Prostate gland (tissue), 2 donors: ENCODE measurements around the gene CEP85. TPM values are rescaled to one million over a fixed set of nuclear protein-coding genes. Genes with fewer than 3 reads are reported as not detected.

Experiments used
- DNase-seq: peaks from one replicate; pipeline ENCODE4 v3.0.0-alpha.2; 2019; ENCODE audit warnings: low spot score
- H3K27ac ChIP-seq, 2 donors: fragments of 200-600 bp; sonication (generic); 2 replicates each; pipeline ENCODE4 v1.5.1; 2017 to 2019
- H3K27me3 ChIP-seq: fragments of 200-600 bp; sonication (generic); replicated peaks from 2 replicates; pipeline ENCODE4 v1.5.1; 2019; ENCODE audit not compliant: insufficient read depth
- H3K36me3 ChIP-seq, 2 donors: fragments of 200-600 bp; sonication (generic); 1 replicate in 1 of 2; 2 replicates in 1 of 2; pipeline versions ENCODE4 v1.5.1 to v1.8.1; 2017 to 2019
- H3K4me1 ChIP-seq: fragments of 200-600 bp; sonication (generic); replicated peaks from 2 replicates; pipeline ENCODE4 v1.5.1; 2019
- H3K4me3 ChIP-seq, 2 donors: fragments of 200-600 bp; sonication (generic); 2 replicates each; pipeline ENCODE4 v1.5.1; 2017 to 2019
- H3K9me3 ChIP-seq: fragments of 200-600 bp; sonication (generic); 2 replicates; pipeline ENCODE4 v1.5.1; 2017
- CTCF ChIP-seq, 4 experiments: fragments of 200-600 bp in 2 of 4; fragments of 450-650 bp in 2 of 4; sonication (generic) in 2 of 4; IDR thresholded peaks; 1 replicate in 3 of 4; 2 replicates in 1 of 4; pipeline ENCODE4 v1.5.1; 2016 to 2019; ENCODE audit warnings: antibody characterized with exemption in 4 of 4, mild to moderate bottlenecking in 2 of 4, moderate library complexity in 2 of 4
- POLR2A ChIP-seq: fragments of 450-650 bp; IDR thresholded peaks from one replicate; pipeline ENCODE4 v1.6.1; 2016; ENCODE audit warnings: antibody characterized with exemption, mild to moderate bottlenecking
- POLR2AphosphoS5 ChIP-seq: sonication (generic); formaldehyde crosslinking; IDR thresholded peaks from one replicate; pipeline ENCODE4 v1.6.1; 2017; ENCODE audit warnings: antibody characterized with exemption
- WGBS: methylation state at CpG from one replicate; pipeline ENCODE4 v1.1.5; 2018; 5-methylcytosine and 5-hydroxymethylcytosine counted together
- intact Hi-C: fragments of 100-400 bp; cut with DNase I; formaldehyde crosslinking; loops from one replicate; pipeline ENCODE4 v1.14.2; 2022
- total RNA-seq, 2 donors: library from RNA; depleted of rRNA; stranded (reverse); fragments of >200 nt; gene quantifications; one replicate each; pipeline ENCODE4 v1.1.0, GENCODE V29; 2016

CEP85 gene
- total RNA-seq, 2 donors from 2014 or later, result 3.4 to 21.0 TPM

GRCh38 chr1:26274801-26275425 is 40.9 kb downstream of the CEP85 start:
- no peaks in the 10 kb centered on the region for H3K27me3 ChIP-seq
- no peak overlapping the region for H3K4me3 ChIP-seq
- 80% methylated on average over 11 of the region's 11 CpGs for WGBS
- no peaks in the 10 kb centered on the region for H3K36me3 ChIP-seq
- DNase-seq, result no peak
- H3K4me1 ChIP-seq, result peaks cover 17% of the 10 kb centered on the region
- H3K9me3 ChIP-seq, result no peaks in the 10 kb centered on the region
- peak overlapping the region; percentile 82 to 92 for H3K27ac ChIP-seq
- intact Hi-C loops, result loop anchor here (2.0 to 5.0 kb wide), 3 partner anchors 43 to 163 kb away; partner anchors contain the start of genes CEP85 and PDIK1L
- TF ChIP-seq CTCF (IDR thresholded peaks at IDR 0.05) (no peak), POLR2AphosphoS5 (no peak), POLR2A (no peak)

- H3K36me3 ChIP-seq, result no peaks in the 10 kb centered on the region
- H3K9me3 ChIP-seq, result no peaks in the 10 kb centered on the region
- TF ChIP-seq POLR2A, result peak; percentile 32
- peak; percentile 86 for TF ChIP-seq POLR2AphosphoS5
- peak; percentile 69 to 95 (median 90) for TF ChIP-seq CTCF (IDR thresholded peaks at IDR 0.05)
- peak; percentile 84 for DNase-seq
- no peaks in the 10 kb centered on the region for H3K27me3 ChIP-seq
- 3% methylated on average over 3 of the region's 3 CpGs for WGBS
- no peak overlapping the region for H3K4me3 ChIP-seq
- intact Hi-C loops, result loop anchor here (2.0 to 5.0 kb wide), 3 partner anchors 44 to 164 kb away; partner anchors contain the start of genes CEP85 and PDIK1L
- peaks cover 17% of the 10 kb centered on the region for H3K4me1 ChIP-seq
- peak overlapping the region; percentile 82 to 92 for H3K27ac ChIP-seq
Measured at GRCh38 chr1:26275580-26276431, 41.8 kb downstream of the CEP85 start.

GRCh38 chr1:26276432-26276838 is 42.4 kb downstream of the CEP85 start:
- Histone ChIP-seq H3K27me3 (no peaks in the 10 kb centered on the region), H3K36me3 (no peaks in the 10 kb centered on the region), H3K9me3 (no peaks in the 10 kb centered on the region), H3K4me3 (no peak overlapping the region), H3K27ac (peak overlapping the region; percentile 82 to 92), H3K4me1 (peaks cover 21% of the 10 kb centered on the region)
- no peak for DNase-seq
- 70% methylated on average over 2 of the region's 2 CpGs for WGBS
- no peak for TF ChIP-seq CTCF (IDR thresholded peaks at IDR 0.05)
- no peak for TF ChIP-seq POLR2AphosphoS5
- no peak for TF ChIP-seq POLR2A
- intact Hi-C loops, result loop anchor here (5.0 kb wide), 2 partner anchors 44 to 164 kb away; partner anchors contain the start of genes CEP85 and PDIK1L

- intact Hi-C loops, result loop anchor here (5.0 kb wide), 2 partner anchors 45 to 165 kb away; partner anchors contain the start of genes CEP85 and PDIK1L
- DNase-seq, result no peak
- no peaks in the 10 kb centered on the region for H3K36me3 ChIP-seq
- H3K4me3 ChIP-seq, result no peak overlapping the region
- no peaks in the 10 kb centered on the region for H3K9me3 ChIP-seq
- H3K4me1 ChIP-seq, result peaks cover 23% of the 10 kb centered on the region
- H3K27me3 ChIP-seq, result no peaks in the 10 kb centered on the region
- peak overlapping the region; percentile 87 to 92 for H3K27ac ChIP-seq
- TF ChIP-seq POLR2AphosphoS5, result no peak
- no peak for TF ChIP-seq POLR2A
- TF ChIP-seq CTCF (IDR thresholded peaks at IDR 0.05), result no peak
- WGBS, result 51% methylated on average over 3 of the region's 3 CpGs
Measured at GRCh38 chr1:26277261-26277661, 43.3 kb downstream of the CEP85 start.
